Measurements from ENCODE around the gene TTF1. TPM values are rescaled to one million over a fixed set of nuclear protein-coding genes. Genes with fewer than 3 reads are reported as not detected.

Gene TTF1
- total and polyA plus RNA-seq, 2 of the 13 experiments (the other 11 are each of a cell fraction or from before 2014, with no cell fraction given), result 3.4 to 9.8 TPM

GRCh38 chr9:132341177-132341840, 65.3 kb downstream of the TTF1 start (continued):
- TF ChIP-seq CTCF (CRISPR knock-in tag; IDR thresholded peaks at IDR 0.05), result no peak
- TF ChIP-seq ATF2 (CRISPR knock-in tag; IDR thresholded peaks at IDR 0.05), result no peak
- TF ChIP-seq ZFP36 (IDR thresholded peaks at IDR 0.05; ENCODE audit: borderline replicate concordance, low read depth, low read length, partially characterized antibody), result no peak
- no peak for TF ChIP-seq NFAT5 (CRISPR knock-in tag; IDR thresholded peaks at IDR 0.05)
- TF ChIP-seq ZNF691 (CRISPR knock-in tag; IDR thresholded peaks at IDR 0.05; ENCODE audit: borderline replicate concordance, low read depth), result no peak
- TF ChIP-seq ZNF30 (CRISPR knock-in tag; IDR thresholded peaks at IDR 0.05), result no peak
- TF ChIP-seq ZNF577 (CRISPR knock-in tag; IDR thresholded peaks at IDR 0.05; ENCODE audit: borderline replicate concordance, low read depth), result no peak
- TF ChIP-seq ZSCAN29 (CRISPR knock-in tag; conservative IDR thresholded peaks at IDR 0.05), result no peak
- no peak for TF ChIP-seq BCL6 (CRISPR knock-in tag; IDR thresholded peaks at IDR 0.05)
- no peak for TF ChIP-seq SRY (CRISPR knock-in tag; IDR thresholded peaks at IDR 0.05)

Measured in HepG2 (cell line).